Stimulated activated CD4-positive, alpha-beta T cell treated with anti-CD3 and anti-CD28 coated beads, Interleukin-15, amount 100 ng/mL, for 24 hours (primary cell): Measurements from ENCODE around the gene ZMYND8.

Experiments
- DNase-seq: peaks from one replicate; pipeline ENCODE4 v3.0.0-alpha.2; 2020

ZMYND8 gene

DNA sequence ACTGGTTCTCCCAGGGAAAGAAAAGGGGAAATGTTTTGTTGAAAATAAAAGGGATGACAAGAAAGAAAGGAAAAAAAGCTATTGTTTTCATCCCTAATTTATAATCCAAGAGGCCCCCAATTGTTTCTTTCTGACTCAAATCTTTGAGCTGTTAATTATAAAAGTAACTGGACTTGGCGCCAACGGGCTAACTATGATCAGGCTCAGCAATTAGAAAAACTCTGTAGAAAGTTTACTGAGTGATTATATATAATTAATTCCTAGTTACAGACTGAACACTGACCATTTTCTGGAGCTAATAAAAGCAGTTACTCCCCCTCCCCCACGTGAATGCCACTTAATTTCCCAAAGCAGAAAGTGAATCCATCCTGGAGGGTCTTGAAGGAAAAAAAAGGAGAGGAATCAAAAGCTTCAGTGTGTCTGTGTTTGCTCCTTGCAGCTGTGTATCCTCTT is 3.2 kb downstream of the ZMYND8 start:
- DNase-seq = no peak

DNA sequence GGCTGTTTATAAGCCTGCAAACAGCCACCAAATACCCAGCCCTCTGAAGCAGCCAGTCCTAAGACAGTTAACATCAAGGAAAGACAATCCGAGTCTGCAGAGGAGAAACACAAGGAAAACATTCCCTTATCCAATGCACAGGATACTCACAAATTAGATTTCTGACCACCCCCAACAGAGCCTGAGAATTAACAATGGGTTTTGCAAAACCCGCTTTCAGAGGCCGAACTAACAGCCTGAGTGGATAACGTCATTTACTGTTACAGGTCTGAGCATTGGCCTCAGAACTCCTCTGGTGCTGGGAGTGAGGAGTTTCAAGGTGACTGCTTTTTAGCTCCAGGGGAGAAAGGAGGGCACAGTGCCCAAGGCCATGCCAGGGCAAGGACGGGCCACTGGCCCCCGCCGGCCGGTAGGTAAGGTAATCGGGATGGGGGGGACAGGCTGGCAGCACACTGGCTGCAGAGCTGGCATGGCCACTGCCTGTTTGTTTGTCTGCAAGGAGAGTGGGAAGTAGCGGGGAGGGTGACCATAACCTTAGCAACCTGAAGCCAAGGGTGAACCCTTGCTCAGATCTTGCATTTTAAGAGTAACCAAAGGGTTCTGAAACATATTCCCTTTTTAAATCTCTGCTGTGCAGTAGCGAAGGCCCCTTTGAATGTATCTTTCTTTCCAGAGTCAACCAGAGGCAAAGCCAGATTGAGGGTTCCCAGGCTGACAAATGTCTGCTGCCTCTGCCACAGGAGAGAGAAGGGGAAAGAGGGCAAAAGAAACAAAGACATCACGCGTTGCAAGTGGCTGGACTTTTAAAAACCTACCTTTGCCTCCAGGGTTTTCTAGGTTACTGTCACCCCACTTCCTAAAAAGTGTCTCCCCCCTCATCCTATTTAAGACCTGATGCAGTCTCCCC is 3.9 kb downstream of the ZMYND8 start:
- no peak for DNase-seq

- DNase-seq = no peak
Measured at GRCh38 chr20:47351643-47352331, 4.7 kb downstream of the ZMYND8 start.

GRCh38 chr20:47350691-47351545 is 5.6 kb downstream of the ZMYND8 start:
- DNase-seq = no peak

- no peak for DNase-seq
Measured at GRCh38 chr20:47350181-47350550, 6.3 kb downstream of the ZMYND8 start.

GRCh38 chr20:47349365-47350180 is 6.9 kb downstream of the ZMYND8 start:
- DNase-seq = no peak

DNA sequence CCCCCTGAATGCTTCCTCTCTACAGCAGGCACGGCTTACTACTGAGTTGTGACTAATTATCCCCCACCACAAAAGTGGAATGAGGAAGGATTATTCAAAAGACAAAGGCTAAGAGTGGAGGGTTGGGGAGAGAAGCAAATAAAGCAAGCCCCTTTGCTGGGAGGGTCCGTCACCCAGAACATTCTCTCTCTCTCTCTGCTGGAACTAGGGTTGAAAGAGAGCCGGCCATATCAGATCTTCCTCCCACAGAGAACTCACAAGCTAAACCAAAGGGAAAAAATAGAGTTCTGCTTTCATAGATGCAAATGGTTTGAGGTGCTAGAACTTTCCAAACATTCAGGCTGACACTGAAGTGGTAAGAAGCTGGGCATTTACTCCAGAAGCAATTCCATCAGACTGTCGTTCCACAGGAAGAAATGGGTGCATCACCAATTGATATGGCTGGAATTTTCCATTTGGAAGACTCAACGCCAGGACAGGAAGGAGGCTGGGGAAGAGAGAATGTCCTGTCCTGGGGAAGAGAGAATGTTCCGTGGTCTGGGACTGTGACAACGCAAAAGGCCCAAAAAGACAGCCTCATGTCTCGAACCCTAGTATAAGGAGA is 7.9 kb downstream of the ZMYND8 start:
- no peak for DNase-seq

DNA sequence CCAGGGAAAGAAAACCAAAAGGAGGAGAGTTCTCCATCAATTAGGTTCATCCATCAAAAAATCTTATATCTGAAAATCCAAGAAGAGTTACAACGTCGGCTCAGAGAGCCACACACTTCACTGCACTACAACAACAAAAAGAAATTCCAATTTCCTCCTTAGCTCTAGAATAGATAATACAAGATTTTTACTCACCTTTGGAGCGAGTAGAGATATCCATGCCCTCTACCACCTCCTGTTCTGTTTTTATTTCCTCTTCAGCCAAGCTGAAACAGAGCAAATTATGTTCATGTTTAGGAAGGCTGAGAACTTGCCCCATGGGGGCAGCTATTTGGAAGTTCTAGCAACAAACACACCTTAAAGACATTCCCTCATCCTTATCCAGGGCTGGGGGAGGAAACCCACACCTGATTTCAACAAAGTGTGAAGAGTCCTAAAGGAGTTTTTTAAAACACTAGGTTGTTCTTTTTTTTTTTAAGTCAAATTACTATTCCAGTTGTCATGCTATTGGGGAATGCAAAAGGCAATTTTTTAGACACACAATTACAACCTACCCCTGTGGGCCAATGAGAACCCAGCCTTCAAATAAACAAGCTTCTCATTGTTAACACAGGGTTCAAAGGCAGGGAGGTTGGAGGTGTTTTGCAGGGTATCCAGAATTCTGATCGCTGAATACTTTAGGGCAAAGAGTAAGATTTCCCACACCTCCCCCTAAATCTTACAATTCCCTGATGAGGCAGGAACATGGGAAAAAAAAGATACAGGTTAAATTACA is 8.7 kb downstream of the ZMYND8 start:
- DNase-seq = no peak

- no peak for DNase-seq
Measured at GRCh38 chr20:47346172-47346571, 10.3 kb downstream of the ZMYND8 start.

DNA sequence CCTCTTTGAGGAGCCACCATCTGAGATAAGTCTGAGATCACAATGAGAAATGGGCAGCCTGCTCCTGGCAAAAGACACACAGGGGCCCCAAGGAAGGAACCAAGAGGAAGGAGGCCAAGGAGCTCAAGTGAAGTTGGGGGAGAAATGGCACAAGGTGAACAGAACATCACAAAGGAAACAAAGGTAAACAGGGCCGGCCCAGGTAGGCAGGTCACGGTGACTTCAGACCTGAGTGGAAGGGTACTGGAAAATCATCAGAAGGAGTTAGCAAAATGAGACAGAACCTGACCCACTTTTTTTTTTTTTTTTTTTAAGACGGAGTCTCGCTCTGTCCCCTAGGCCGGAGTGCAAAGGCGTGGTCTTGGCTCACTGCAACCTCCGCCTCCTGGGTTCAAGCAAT is 11.3 kb downstream of the ZMYND8 start:
- DNase-seq = no peak

GRCh38 chr20:47343007-47343472 is 13.5 kb downstream of the ZMYND8 start:
- no peak for DNase-seq

DNA sequence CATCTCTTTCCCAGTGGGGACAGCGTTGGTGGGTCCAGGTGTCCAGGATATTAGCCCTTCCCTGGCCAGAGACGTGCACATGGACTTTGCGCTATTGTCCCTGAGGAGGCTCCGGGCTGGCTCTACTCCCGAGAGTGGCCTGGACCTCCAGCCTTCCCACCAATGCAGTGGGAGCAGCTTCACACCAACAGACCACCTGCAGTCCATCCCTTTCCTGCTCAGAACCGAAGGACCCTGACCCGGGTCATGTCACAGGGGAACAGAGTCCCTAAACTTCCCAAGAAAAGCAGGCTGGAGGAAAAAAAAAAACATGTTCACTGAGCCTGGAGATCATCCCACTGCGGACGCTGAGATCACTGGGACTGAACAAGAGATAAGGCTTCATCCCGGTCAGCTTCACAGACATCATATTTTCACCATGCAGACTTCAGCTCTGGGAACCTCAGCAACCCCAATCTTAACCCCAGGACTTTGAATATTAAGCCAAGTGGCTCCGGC is 18.3 kb downstream of the ZMYND8 start:
- no peak for DNase-seq

GRCh38 chr20:47337413-47337812 is 19.1 kb downstream of the ZMYND8 start:
- no peak for DNase-seq

GRCh38 chr20:47336129-47336754 is 20.3 kb downstream of the ZMYND8 start:
- DNase-seq = no peak

DNA sequence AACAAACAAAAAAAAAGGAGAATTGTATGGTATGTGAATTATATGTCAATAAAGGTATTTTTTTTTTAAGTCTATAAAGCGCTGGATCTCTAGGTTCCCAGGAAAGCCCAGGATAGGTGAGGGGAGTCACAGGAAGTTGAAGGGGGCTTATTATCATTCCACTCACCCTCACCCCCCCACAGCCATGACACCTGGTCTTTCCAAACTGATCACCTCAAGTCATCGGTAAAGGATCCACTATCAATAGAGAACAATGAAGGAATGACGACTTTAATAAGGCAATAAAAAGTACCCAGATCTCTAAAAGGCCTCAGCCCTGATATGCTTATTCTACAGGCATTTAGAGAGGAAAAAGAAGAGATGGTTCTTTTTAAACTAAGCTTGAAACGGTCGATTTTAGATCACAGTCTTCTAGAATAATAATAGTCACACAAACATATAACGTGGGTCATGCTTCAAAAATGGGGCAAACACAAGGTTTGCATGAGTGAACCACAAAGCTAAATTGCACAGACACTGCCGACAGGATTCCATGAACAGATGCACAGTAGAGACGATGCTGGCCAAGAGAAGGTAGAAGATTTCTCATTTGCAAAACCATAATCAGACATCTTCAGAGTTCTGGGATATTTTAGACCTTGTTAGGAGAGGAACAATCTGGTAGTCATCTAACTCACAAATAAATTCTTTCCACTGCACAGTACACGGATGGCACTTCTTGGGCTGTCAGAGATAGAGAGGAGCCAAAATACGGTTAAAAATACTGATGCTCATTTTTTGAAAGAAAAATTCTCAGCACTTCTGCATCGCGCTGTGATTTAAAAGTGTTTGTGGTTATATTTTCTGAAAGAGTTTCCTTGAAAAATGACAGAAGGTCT is 21.0 kb downstream of the ZMYND8 start:
- no peak for DNase-seq

DNA sequence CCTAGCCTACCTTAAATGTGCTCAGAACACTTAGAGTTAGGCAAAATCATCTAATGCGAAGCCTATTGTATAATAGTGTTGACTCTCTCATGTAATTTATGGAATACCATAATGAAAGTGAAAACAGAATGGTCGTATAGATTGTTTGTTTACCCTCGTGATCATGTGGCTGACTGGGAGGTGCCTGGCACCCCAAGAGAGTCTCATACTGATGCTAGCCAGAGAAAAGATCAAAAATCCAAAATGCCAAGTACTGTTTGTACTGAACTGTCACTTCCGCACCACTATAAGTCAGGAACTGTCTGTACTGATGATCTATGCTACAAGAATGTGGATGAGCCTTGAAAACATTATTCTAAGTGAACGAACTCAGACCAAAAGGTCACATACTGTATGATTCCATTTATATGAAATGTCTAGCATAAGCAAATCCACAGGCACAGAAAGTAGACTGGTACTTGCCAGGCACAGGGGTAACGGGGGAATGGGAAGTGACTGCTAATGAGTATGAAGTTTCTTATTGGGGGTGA is 22.4 kb downstream of the ZMYND8 start:
- DNase-seq = no peak

- DNase-seq = no peak
Measured at GRCh38 chr20:47332381-47333206, 23.9 kb downstream of the ZMYND8 start.
